ENCODE results near the gene PEMT.

GRCh38 chr17:17514361-17514992 lies 77.0 kb downstream of the PEMT start:
- TF ChIP-seq ZNF274 (IDR thresholded peaks at IDR 0.05; ENCODE audit: low read depth, low read length) (no peak), SUZ12 (IDR thresholded peaks at IDR 0.05; ENCODE audit: extremely low read depth, insufficient read depth, insufficient read length) (no peak)
